K562 (cell line): Measurements from ENCODE around the gene SPX.

ENCODE experiments used
- DMBX1 ChIP-seq: fragments of 250-450 bp; sonication (Bioruptor Pico); IDR thresholded peaks from 2 replicates; pipeline ENCODE4 v1.8.0; 2022; ENCODE audit warnings: inconsistent platforms, mild to moderate bottlenecking, moderate library complexity, borderline replicate concordance
- ESRRA ChIP-seq: fragments of 450-650 bp; IDR thresholded peaks from 2 replicates; pipeline ENCODE4 v1.6.1; 2014; ENCODE audit warnings: low read depth, mild to moderate bottlenecking, moderate library complexity, borderline replicate concordance
- EZH2 ChIP-seq: IDR thresholded peaks from 2 replicates; pipeline ENCODE4 v1.6.1; 2012; ENCODE audit warnings: low read depth, mild to moderate bottlenecking, inconsistent platforms, low read length, borderline replicate concordance
- POLR2AphosphoS2 ChIP-seq: IDR thresholded peaks from 2 replicates; pipeline ENCODE4 v1.6.1; 2012; ENCODE audit warnings: low read length, improper control_type of control experiment
- SP1 ChIP-seq: sonication (generic); formaldehyde crosslinking; IDR thresholded peaks from 2 replicates; pipeline ENCODE4 v1.8.1; 2022; ENCODE audit warnings: mild to moderate bottlenecking, missing genetic modification reagents
- ZNF785 ChIP-seq: fragments of 250-450 bp; sonication (Bioruptor Pico); IDR thresholded peaks from 2 replicates; pipeline ENCODE4 v1.4.0; 2020; ENCODE audit warnings: mild to moderate bottlenecking
- TF ChIP-seq, protein P1 (sequence below), 3 experiments: IDR thresholded peaks in 2 of 3; conservative IDR thresholded peaks in 1 of 3; 2 replicates each; pipeline ENCODE4 v1.5.1; 2011 to 2012; ENCODE audit warnings: low read length in 3 of 3, mild to moderate bottlenecking in 3 of 3, control low read depth in 2 of 3, improper control_type of control experiment in 1 of 3, inconsistent platforms in 1 of 3, low read depth in 1 of 3, mixed read lengths in 1 of 3, moderate library complexity in 1 of 3; ENCODE audit not compliant: insufficient read depth in 2 of 3
- TF ChIP-seq, protein P2 (sequence below), 3 experiments: fragments of 200-800 bp in 1 of 3; fragments of 250-450 bp in 1 of 3; fragments of 450-650 bp in 1 of 3; sonication (Bioruptor Pico) in 1 of 3; sonication (Bioruptor generic) in 1 of 3; formaldehyde crosslinking in 1 of 3; IDR thresholded peaks; 2 replicates each; pipeline versions ENCODE4 v1.6.1 to v1.8.0; 2016 to 2022; ENCODE audit warnings: mild to moderate bottlenecking in 2 of 3, missing genetic modification characterization in 2 of 3, missing compliant biosample characterization in 1 of 3, moderate library complexity in 1 of 3
- TF ChIP-seq, protein P3 (sequence below): IDR thresholded peaks from 2 replicates; pipeline ENCODE4 v1.6.1; 2016; ENCODE audit warnings: missing genetic modification characterization, missing compliant biosample characterization
- TF ChIP-seq, protein P4 (sequence below), 2 experiments: IDR thresholded peaks; 2 replicates each; pipeline ENCODE4 v1.6.1; 2011; ENCODE audit warnings: borderline replicate concordance in 1 of 2, control low read depth in 1 of 2, low read depth in 1 of 2, low read length in 1 of 2, mild to moderate bottlenecking in 1 of 2, mixed read lengths in 1 of 2, moderate library complexity in 1 of 2; ENCODE audit not compliant: insufficient read depth in 1 of 2, insufficient read length in 1 of 2, poor library complexity in 1 of 2, severe bottlenecking in 1 of 2; ENCODE audit errors: extremely low read depth in 1 of 2
- TF ChIP-seq, protein P5 (sequence below): fragments of 250-450 bp; sonication (Bioruptor Pico); IDR thresholded peaks from 2 replicates; pipeline ENCODE4 v1.9.0; 2021; ENCODE audit warnings: mild to moderate bottlenecking

DNA sequence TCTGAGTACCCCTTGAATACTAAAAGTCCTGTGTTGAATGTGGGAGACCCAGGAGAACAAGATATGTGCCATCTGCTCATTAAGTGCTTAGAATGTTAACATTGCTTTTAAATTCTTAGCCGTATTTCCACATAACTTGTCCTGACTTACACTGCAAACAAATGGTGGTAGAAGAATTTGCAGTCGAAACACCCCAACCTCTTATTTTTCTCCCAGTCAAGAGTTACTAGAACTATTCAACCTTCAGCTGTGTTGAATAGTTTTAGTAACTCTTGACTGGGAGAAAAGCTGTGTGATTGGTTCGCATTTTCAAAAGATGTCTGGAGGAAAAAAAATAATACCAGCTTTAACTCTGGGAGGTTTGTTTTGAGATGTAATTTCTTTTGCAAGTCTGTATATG is 7.6 kb upstream of the SPX start:
- TF ChIP-seq SP1 (CRISPR knock-in tag) (no peak), DMBX1 (CRISPR knock-in tag) (no peak), EZH2 (no peak), ESRRA (no peak), POLR2AphosphoS2 (no peak), ZNF785 (CRISPR knock-in tag) (no peak)
- TF ChIP-seq, protein P1, sequence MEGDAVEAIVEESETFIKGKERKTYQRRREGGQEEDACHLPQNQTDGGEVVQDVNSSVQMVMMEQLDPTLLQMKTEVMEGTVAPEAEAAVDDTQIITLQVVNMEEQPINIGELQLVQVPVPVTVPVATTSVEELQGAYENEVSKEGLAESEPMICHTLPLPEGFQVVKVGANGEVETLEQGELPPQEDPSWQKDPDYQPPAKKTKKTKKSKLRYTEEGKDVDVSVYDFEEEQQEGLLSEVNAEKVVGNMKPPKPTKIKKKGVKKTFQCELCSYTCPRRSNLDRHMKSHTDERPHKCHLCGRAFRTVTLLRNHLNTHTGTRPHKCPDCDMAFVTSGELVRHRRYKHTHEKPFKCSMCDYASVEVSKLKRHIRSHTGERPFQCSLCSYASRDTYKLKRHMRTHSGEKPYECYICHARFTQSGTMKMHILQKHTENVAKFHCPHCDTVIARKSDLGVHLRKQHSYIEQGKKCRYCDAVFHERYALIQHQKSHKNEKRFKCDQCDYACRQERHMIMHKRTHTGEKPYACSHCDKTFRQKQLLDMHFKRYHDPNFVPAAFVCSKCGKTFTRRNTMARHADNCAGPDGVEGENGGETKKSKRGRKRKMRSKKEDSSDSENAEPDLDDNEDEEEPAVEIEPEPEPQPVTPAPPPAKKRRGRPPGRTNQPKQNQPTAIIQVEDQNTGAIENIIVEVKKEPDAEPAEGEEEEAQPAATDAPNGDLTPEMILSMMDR (IDR thresholded peaks at IDR 0.05 in 2 of 3, conservative IDR thresholded peaks at IDR 0.05 in 1 of 3; ENCODE audit: insufficient read depth in 2 of 3, low read depth in 1 of 3, low read length in 3 of 3), result no peak
- TF ChIP-seq, protein P2, sequence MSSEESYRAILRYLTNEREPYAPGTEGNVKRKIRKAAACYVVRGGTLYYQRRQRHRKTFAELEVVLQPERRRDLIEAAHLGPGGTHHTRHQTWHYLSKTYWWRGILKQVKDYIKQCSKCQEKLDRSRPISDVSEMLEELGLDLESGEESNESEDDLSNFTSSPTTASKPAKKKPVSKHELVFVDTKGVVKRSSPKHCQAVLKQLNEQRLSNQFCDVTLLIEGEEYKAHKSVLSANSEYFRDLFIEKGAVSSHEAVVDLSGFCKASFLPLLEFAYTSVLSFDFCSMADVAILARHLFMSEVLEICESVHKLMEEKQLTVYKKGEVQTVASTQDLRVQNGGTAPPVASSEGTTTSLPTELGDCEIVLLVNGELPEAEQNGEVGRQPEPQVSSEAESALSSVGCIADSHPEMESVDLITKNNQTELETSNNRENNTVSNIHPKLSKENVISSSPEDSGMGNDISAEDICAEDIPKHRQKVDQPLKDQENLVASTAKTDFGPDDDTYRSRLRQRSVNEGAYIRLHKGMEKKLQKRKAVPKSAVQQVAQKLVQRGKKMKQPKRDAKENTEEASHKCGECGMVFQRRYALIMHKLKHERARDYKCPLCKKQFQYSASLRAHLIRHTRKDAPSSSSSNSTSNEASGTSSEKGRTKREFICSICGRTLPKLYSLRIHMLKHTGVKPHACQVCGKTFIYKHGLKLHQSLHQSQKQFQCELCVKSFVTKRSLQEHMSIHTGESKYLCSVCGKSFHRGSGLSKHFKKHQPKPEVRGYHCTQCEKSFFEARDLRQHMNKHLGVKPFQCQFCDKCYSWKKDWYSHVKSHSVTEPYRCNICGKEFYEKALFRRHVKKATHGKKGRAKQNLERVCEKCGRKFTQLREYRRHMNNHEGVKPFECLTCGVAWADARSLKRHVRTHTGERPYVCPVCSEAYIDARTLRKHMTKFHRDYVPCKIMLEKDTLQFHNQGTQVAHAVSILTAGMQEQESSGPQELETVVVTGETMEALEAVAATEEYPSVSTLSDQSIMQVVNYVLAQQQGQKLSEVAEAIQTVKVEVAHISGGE (CRISPR knock-in tag; IDR thresholded peaks at IDR 0.05), result no peak
- TF ChIP-seq, protein P3, sequence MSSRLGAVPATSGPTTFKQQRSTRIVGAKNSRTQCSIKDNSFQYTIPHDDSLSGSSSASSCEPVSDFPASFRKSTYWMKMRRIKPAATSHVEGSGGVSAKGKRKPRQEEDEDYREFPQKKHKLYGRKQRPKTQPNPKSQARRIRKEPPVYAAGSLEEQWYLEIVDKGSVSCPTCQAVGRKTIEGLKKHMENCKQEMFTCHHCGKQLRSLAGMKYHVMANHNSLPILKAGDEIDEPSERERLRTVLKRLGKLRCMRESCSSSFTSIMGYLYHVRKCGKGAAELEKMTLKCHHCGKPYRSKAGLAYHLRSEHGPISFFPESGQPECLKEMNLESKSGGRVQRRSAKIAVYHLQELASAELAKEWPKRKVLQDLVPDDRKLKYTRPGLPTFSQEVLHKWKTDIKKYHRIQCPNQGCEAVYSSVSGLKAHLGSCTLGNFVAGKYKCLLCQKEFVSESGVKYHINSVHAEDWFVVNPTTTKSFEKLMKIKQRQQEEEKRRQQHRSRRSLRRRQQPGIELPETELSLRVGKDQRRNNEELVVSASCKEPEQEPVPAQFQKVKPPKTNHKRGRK (tag), result no peak
- TF ChIP-seq, protein P4, sequence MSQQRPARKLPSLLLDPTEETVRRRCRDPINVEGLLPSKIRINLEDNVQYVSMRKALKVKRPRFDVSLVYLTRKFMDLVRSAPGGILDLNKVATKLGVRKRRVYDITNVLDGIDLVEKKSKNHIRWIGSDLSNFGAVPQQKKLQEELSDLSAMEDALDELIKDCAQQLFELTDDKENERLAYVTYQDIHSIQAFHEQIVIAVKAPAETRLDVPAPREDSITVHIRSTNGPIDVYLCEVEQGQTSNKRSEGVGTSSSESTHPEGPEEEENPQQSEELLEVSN (IDR thresholded peaks at IDR 0.05; ENCODE audit: borderline replicate concordance in 1 of 2, extremely low read depth in 1 of 2, insufficient read depth in 1 of 2, insufficient read length in 1 of 2, low read depth in 1 of 2, low read length in 1 of 2, poor library complexity in 1 of 2, severe bottlenecking in 1 of 2), result no peak
- TF ChIP-seq, protein P5, sequence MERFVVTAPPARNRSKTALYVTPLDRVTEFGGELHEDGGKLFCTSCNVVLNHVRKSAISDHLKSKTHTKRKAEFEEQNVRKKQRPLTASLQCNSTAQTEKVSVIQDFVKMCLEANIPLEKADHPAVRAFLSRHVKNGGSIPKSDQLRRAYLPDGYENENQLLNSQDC (CRISPR knock-in tag), result no peak
